Neuronal stem cell (in vitro differentiated cells): ENCODE results near the gene RAB3A.

Experiments used
- DNase-seq: peaks from one replicate; pipeline ENCODE4 v3.0.0-alpha.2; 2013; ENCODE audit warnings: low spot score
- H2AFZ ChIP-seq: one replicate; pipeline ENCODE4 v1.6.1; 2013; ENCODE audit warnings: mild to moderate bottlenecking, low read length, inconsistent platforms
- H2AK5ac ChIP-seq: 2 replicates; pipeline ENCODE4 v1.6.1; 2013; ENCODE audit warnings: low read depth, mild to moderate bottlenecking, inconsistent platforms, low read length, moderate library complexity, mixed read lengths
- H2BK120ac ChIP-seq: 2 replicates; pipeline ENCODE4 v1.6.1; 2013; ENCODE audit warnings: low read depth, mild to moderate bottlenecking, inconsistent platforms, low read length, moderate library complexity, mixed read lengths
- H2BK12ac ChIP-seq: one replicate; pipeline ENCODE4 v1.6.1; 2013; ENCODE audit warnings: low read length, inconsistent platforms
- H2BK15ac ChIP-seq: 2 replicates; pipeline ENCODE4 v1.6.1; 2013; ENCODE audit warnings: mild to moderate bottlenecking, low read length, inconsistent platforms, mixed read lengths
- H2BK5ac ChIP-seq: one replicate; pipeline ENCODE4 v1.6.1; 2013; ENCODE audit warnings: inconsistent platforms, mild to moderate bottlenecking, low read length, moderate library complexity
- H3K14ac ChIP-seq: one replicate; pipeline ENCODE4 v1.6.1; 2013; ENCODE audit warnings: low read length, inconsistent platforms
- H3K18ac ChIP-seq: 2 replicates; pipeline ENCODE4 v1.6.1; 2013; ENCODE audit warnings: low read length, inconsistent platforms
- H3K23ac ChIP-seq: 2 replicates; pipeline ENCODE4 v1.6.1; 2013; ENCODE audit warnings: low read depth, mild to moderate bottlenecking, mixed read lengths, low read length, inconsistent platforms; ENCODE audit not compliant: poor library complexity
- H3K27ac ChIP-seq: replicated peaks from 3 replicates; pipeline ENCODE4 v1.5.1; 2013; ENCODE audit warnings: low read length, inconsistent platforms
- H3K27me3 ChIP-seq, 3 experiments: 2 replicates each; pipeline ENCODE4 v1.6.1; 2013; ENCODE audit warnings: low read length in 3 of 3, mild to moderate bottlenecking in 2 of 3, inconsistent platforms in 1 of 3, low read depth in 1 of 3, mixed read lengths in 1 of 3, moderate library complexity in 1 of 3; ENCODE audit not compliant: control insufficient read depth in 3 of 3, insufficient read depth in 3 of 3
- H3K36me3 ChIP-seq, 2 donors: replicated peaks in 1 of 2; 2 replicates each; pipeline ENCODE4 v1.6.1; 2013; ENCODE audit warnings: low read length in 2 of 2; ENCODE audit not compliant: control insufficient read depth in 2 of 2, insufficient read depth in 2 of 2
- H3K4ac ChIP-seq: 2 replicates; pipeline ENCODE4 v1.6.1; 2013; ENCODE audit warnings: inconsistent platforms, mild to moderate bottlenecking, low read length, moderate library complexity
- H3K4me1 ChIP-seq, 2 donors: 1 replicate in 1 of 2; 2 replicates in 1 of 2; pipeline ENCODE4 v1.6.1; 2013; ENCODE audit warnings: low read length in 2 of 2, low read depth in 1 of 2; ENCODE audit not compliant: control insufficient read depth in 2 of 2, insufficient read depth in 1 of 2
- H3K4me2 ChIP-seq: one replicate; pipeline ENCODE4 v1.6.1; 2013; ENCODE audit warnings: mild to moderate bottlenecking, low read length, inconsistent platforms; ENCODE audit not compliant: insufficient read depth, poor library complexity, severe bottlenecking
- H3K4me3 ChIP-seq, 2 donors: 2 replicates each; pipeline ENCODE4 v1.5.1; 2013; ENCODE audit warnings: low read length in 2 of 2, mild to moderate bottlenecking in 2 of 2, inconsistent platforms in 1 of 2, moderate library complexity in 1 of 2
- H3K79me1 ChIP-seq: one replicate; pipeline ENCODE4 v1.6.1; 2013; ENCODE audit warnings: low read depth, mild to moderate bottlenecking, inconsistent platforms, low read length, moderate library complexity
- H3K9ac ChIP-seq: one replicate; pipeline ENCODE4 v1.6.1; 2013; ENCODE audit warnings: mild to moderate bottlenecking, low read depth, low read length, inconsistent platforms; ENCODE audit not compliant: poor library complexity
- H3K9me3 ChIP-seq, 2 donors: replicated peaks in 1 of 2; 2 replicates each; pipeline versions ENCODE3 to v1.6.1; 2013; ENCODE audit warnings: low read length in 2 of 2, mild to moderate bottlenecking in 2 of 2, inconsistent platforms in 1 of 2, low read depth in 1 of 2, mixed read lengths in 1 of 2, moderate library complexity in 1 of 2; ENCODE audit not compliant: control insufficient read depth in 2 of 2, insufficient read depth in 1 of 2
- H4K8ac ChIP-seq: one replicate; pipeline ENCODE4 v1.6.1; 2013; ENCODE audit warnings: low read depth, mild to moderate bottlenecking, inconsistent platforms, low read length, moderate library complexity
- H4K91ac ChIP-seq: one replicate; pipeline ENCODE4 v1.6.1; 2013; ENCODE audit warnings: low read length, low read depth, mild to moderate bottlenecking, inconsistent platforms; ENCODE audit not compliant: poor library complexity
- WGBS, 2 donors: extraction: QIAGEN DNeasy Blood & Tissue Kit; methylation state at CpG; one replicate each; pipeline ENCODE4 v1.1.7; 2013; ENCODE audit warnings: missing lambda C conversion rate in 2 of 2, mixed read lengths in 1 of 2; ENCODE audit not compliant: insufficient read length in 2 of 2, insufficient replicate concordance in 1 of 2; ENCODE audit errors: extremely low coverage in 2 of 2; 5-methylcytosine and 5-hydroxymethylcytosine counted together

The RAB3A gene

GRCh38 chr19:18229915-18230314, 26.1 kb upstream of the RAB3A start:
- WGBS, 2 donors: no CpG with 5 or more reads among the region's 4 CpGs
- Histone ChIP-seq H2BK120ac (no peak overlapping the region), H2BK5ac (no peak overlapping the region), H2AK5ac (no peak overlapping the region), H3K4me3 (no peak overlapping the region), H3K18ac (no peak overlapping the region), H3K14ac (no peak overlapping the region), H2BK15ac (no peak overlapping the region), H4K91ac (no peak overlapping the region), H3K9ac (no peak overlapping the region), H3K4ac (no peak overlapping the region), H3K79me1 (peaks cover 3% of the 10 kb centered on the region), H2AFZ (no peak overlapping the region), H3K27ac (no peak overlapping the region), H3K27me3 (peaks cover 8 to 38% (median 33%) of the 10 kb centered on the region in 3 experiments), H3K23ac (no peak overlapping the region), H3K4me1 (peaks cover 6 to 17% of the 10 kb centered on the region in 2 donors), H2BK12ac (no peak overlapping the region), H4K8ac (no peak overlapping the region), H3K36me3 (no peaks in the 10 kb centered on the region), H3K4me2 (no peak overlapping the region), H3K9me3 (peaks cover 0 to 6% of the 10 kb centered on the region in 2 donors)
- no peak for DNase-seq

GRCh38 chr19:18229474-18229873, 25.6 kb upstream of the RAB3A start:
- Histone ChIP-seq H3K9ac (no peak overlapping the region), H2BK5ac (no peak overlapping the region), H2AK5ac (no peak overlapping the region), H3K4me3 (no peak overlapping the region), H2AFZ (no peak overlapping the region), H3K9me3 (peaks cover 0 to 6% of the 10 kb centered on the region in 2 donors), H3K4ac (no peak overlapping the region), H3K14ac (no peak overlapping the region), H3K27ac (no peak overlapping the region), H3K4me1 (peaks cover 6 to 20% of the 10 kb centered on the region in 2 donors), H3K23ac (no peak overlapping the region), H2BK12ac (no peak overlapping the region), H3K4me2 (no peak overlapping the region), H4K8ac (no peak overlapping the region), H3K36me3 (no peaks in the 10 kb centered on the region), H4K91ac (no peak overlapping the region), H2BK15ac (no peak overlapping the region), H3K18ac (no peak overlapping the region), H3K79me1 (peaks cover 3% of the 10 kb centered on the region), H2BK120ac (no peak overlapping the region), H3K27me3 (peaks cover 12 to 39% (median 37%) of the 10 kb centered on the region in 3 experiments)
- WGBS, 2 donors: no CpG with 5 or more reads among the region's 5 CpGs
- DNase-seq: no peak

- Histone ChIP-seq H2BK15ac (no peak overlapping the region), H3K9ac (no peak overlapping the region), H3K9me3 (peaks cover 0 to 3% of the 10 kb centered on the region in 2 donors), H3K4me3 (no peak overlapping the region), H3K27ac (no peak overlapping the region), H3K36me3 (no peaks in the 10 kb centered on the region), H2BK120ac (no peak overlapping the region), H3K23ac (no peak overlapping the region), H4K91ac (no peak overlapping the region), H3K18ac (no peak overlapping the region), H2BK12ac (no peak overlapping the region), H3K14ac (no peak overlapping the region), H2BK5ac (no peak overlapping the region), H3K4me2 (no peak overlapping the region), H2AK5ac (no peak overlapping the region), H3K4ac (no peak overlapping the region), H3K4me1 (peaks cover 8 to 20% of the 10 kb centered on the region in 2 donors), H2AFZ (no peak overlapping the region), H3K79me1 (peaks cover 3% of the 10 kb centered on the region), H4K8ac (no peak overlapping the region), H3K27me3 (peaks cover 12 to 39% (median 32%) of the 10 kb centered on the region in 3 experiments)
- no peak for DNase-seq
- WGBS, 2 donors: no CpG with 5 or more reads among the region's 6 CpGs
These were observed 24.0 kb upstream of the RAB3A start for GRCh38 chr19:18227781-18228271.

- Histone ChIP-seq H3K18ac (no peak overlapping the region), H3K36me3 (no peaks in the 10 kb centered on the region), H3K4me3 (no peak overlapping the region), H3K4me2 (no peak overlapping the region), H2BK15ac (no peak overlapping the region), H2BK120ac (no peak overlapping the region), H3K79me1 (peaks cover 2% of the 10 kb centered on the region), H2BK12ac (peak overlapping the region; percentile 12), H3K27me3 (peaks cover 12 to 37% (median 34%) of the 10 kb centered on the region in 3 experiments), H4K8ac (no peak overlapping the region), H3K27ac (no peak overlapping the region), H2BK5ac (no peak overlapping the region), H3K23ac (no peak overlapping the region), H3K4ac (no peak overlapping the region), H3K9me3 (peaks cover 0 to 5% of the 10 kb centered on the region in 2 donors), H4K91ac (no peak overlapping the region), H2AK5ac (no peak overlapping the region), H3K9ac (no peak overlapping the region), H3K14ac (no peak overlapping the region), H2AFZ (no peak overlapping the region), H3K4me1 (peaks cover 4 to 15% of the 10 kb centered on the region in 2 donors)
- no CpG with 5 or more reads among the region's 18 CpGs for WGBS, 2 donors
- DNase-seq: no peak
These were observed 23.3 kb upstream of the RAB3A start for GRCh38 chr19:18226956-18227780.
